Measurements from ENCODE around the gene PYHIN1. TPM values are rescaled to one million over a fixed set of nuclear protein-coding genes. Genes with fewer than 3 reads are reported as not detected.

Gene PYHIN1
- total RNA-seq, 1 experiment from 2014 or later: not detected

- no peak for DNase-seq
- no peak overlapping the region for H3K4me3 ChIP-seq (ENCODE audit: insufficient read depth, low read depth, low read length)
- no peaks in the 10 kb centered on the region for H3K36me3 ChIP-seq (replicated peaks; ENCODE audit: control insufficient read depth, insufficient read depth, low read length)
- peaks cover 3% of the 10 kb centered on the region for H3K27me3 ChIP-seq (ENCODE audit: control insufficient read depth, insufficient read depth, low read length)
Measured at GRCh38 chr1:159012495-159012894, 81.1 kb downstream of the PYHIN1 start.

GRCh38 chr1:159014003-159014571 lies 82.7 kb downstream of the PYHIN1 start:
- H3K4me3 ChIP-seq (ENCODE audit: insufficient read depth, low read depth, low read length): no peak overlapping the region
- H3K36me3 ChIP-seq (replicated peaks; ENCODE audit: control insufficient read depth, insufficient read depth, low read length): no peaks in the 10 kb centered on the region
- no peak for DNase-seq
- no peaks in the 10 kb centered on the region; the same call in 1 of the 2 replicates for H3K27me3 ChIP-seq (ENCODE audit: control insufficient read depth, insufficient read depth, low read length)

- Histone ChIP-seq H3K36me3 (replicated peaks; ENCODE audit: control insufficient read depth, insufficient read depth, low read length) (no peaks in the 10 kb centered on the region), H3K27me3 (ENCODE audit: control insufficient read depth, insufficient read depth, low read length) (no peaks in the 10 kb centered on the region; the same call in 1 of the 2 replicates), H3K4me3 (ENCODE audit: insufficient read depth, low read depth, low read length) (no peak overlapping the region)
- DNase-seq: no peak
Measured at GRCh38 chr1:159014851-159015250, 83.5 kb downstream of the PYHIN1 start.

- no peak overlapping the region for H3K4me3 ChIP-seq (ENCODE audit: insufficient read depth, low read depth, low read length)
Measured at GRCh38 chr1:159015440-159015909, 84.1 kb downstream of the PYHIN1 start.

GRCh38 chr1:159023723-159024122 lies 92.4 kb downstream of the PYHIN1 start:
- Histone ChIP-seq H3K4me3 (ENCODE audit: insufficient read depth, low read depth, low read length) (no peak overlapping the region), H3K36me3 (replicated peaks; ENCODE audit: control insufficient read depth, insufficient read depth, low read length) (no peaks in the 10 kb centered on the region), H3K27me3 (ENCODE audit: control insufficient read depth, insufficient read depth, low read length) (no peaks in the 10 kb centered on the region)
- peak; percentile 37 for DNase-seq

More at GRCh38 chr1:159015440-159015909, 84.1 kb downstream of the PYHIN1 start:
- Histone ChIP-seq H3K27me3 (ENCODE audit: control insufficient read depth, insufficient read depth, low read length) (no peaks in the 10 kb centered on the region; the same call in 1 of the 2 replicates), H3K36me3 (replicated peaks; ENCODE audit: control insufficient read depth, insufficient read depth, low read length) (no peaks in the 10 kb centered on the region)
- DNase-seq: no peak

GRCh38 chr1:159025043-159025442 lies 93.7 kb downstream of the PYHIN1 start:
- no peaks in the 10 kb centered on the region for H3K27me3 ChIP-seq (ENCODE audit: control insufficient read depth, insufficient read depth, low read length)
- DNase-seq: no peak
- H3K36me3 ChIP-seq (replicated peaks; ENCODE audit: control insufficient read depth, insufficient read depth, low read length): no peaks in the 10 kb centered on the region
- no peak overlapping the region for H3K4me3 ChIP-seq (ENCODE audit: insufficient read depth, low read depth, low read length)

Other genes starting within 250 kb of the PYHIN1 start
- not detected in 2 replicates for gene SPTA1, start 244.8 kb upstream of the PYHIN1 start, total RNA-seq (2014; rRNA removed; shearing (Covaris generic))
- not detected in 2 replicates for gene OR6K2, start 230.9 kb upstream of the PYHIN1 start, total RNA-seq (2014; rRNA removed; shearing (Covaris generic))
- not detected in 2 replicates for gene OR6K3, start 210.8 kb upstream of the PYHIN1 start, total RNA-seq (2014; rRNA removed; shearing (Covaris generic))
- gene OR6K6, start 176.8 kb upstream of the PYHIN1 start, total RNA-seq (2014; rRNA removed; shearing (Covaris generic)): not detected in 2 replicates
- gene OR6N1, start 159.4 kb upstream of the PYHIN1 start, total RNA-seq (2014; rRNA removed; shearing (Covaris generic)): not detected in 2 replicates
- not detected in 2 replicates for gene OR6N2, start 150.3 kb upstream of the PYHIN1 start, total RNA-seq (2014; rRNA removed; shearing (Covaris generic))
- not detected in 2 replicates for gene MNDA, start 100.2 kb upstream of the PYHIN1 start, total RNA-seq (2014; rRNA removed; shearing (Covaris generic))
- 1.1 and 4.7 TPM in 2 replicates for gene IFI16, start 78.4 kb downstream of the PYHIN1 start, total RNA-seq (2014; rRNA removed; shearing (Covaris generic))
- gene AIM2, start 145.2 kb downstream of the PYHIN1 start, total RNA-seq (2014; rRNA removed; shearing (Covaris generic)): 0.31 and 0.55 TPM in 2 replicates
- gene CADM3, start 240.1 kb downstream of the PYHIN1 start, total RNA-seq (2014; rRNA removed; shearing (Covaris generic)): 2.1 and 4.1 TPM in 2 replicates